ENCODE data around the gene CDCA4.

DNA sequence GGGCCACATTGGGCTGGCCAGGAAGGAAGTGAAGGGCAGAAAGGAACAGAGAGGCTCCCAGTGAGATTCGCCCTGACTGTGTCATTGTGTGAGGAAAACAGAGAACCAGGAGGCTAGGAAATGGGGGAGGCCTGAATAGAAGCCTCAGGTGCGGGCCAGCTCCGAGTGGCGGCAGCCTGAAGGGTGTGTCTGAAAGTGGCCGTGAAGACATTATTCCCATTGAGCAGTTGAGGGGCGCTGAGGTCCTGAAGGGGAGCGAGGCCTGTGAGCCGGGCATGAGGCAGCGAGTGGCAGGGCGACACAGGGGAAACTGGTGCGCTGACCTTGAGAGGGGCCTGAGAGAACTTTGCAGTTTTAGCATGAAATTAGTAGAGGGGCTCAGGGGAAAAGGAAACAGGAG, 28.4 kb downstream of the CDCA4 start:
- TF ChIP-seq, protein P1, sequence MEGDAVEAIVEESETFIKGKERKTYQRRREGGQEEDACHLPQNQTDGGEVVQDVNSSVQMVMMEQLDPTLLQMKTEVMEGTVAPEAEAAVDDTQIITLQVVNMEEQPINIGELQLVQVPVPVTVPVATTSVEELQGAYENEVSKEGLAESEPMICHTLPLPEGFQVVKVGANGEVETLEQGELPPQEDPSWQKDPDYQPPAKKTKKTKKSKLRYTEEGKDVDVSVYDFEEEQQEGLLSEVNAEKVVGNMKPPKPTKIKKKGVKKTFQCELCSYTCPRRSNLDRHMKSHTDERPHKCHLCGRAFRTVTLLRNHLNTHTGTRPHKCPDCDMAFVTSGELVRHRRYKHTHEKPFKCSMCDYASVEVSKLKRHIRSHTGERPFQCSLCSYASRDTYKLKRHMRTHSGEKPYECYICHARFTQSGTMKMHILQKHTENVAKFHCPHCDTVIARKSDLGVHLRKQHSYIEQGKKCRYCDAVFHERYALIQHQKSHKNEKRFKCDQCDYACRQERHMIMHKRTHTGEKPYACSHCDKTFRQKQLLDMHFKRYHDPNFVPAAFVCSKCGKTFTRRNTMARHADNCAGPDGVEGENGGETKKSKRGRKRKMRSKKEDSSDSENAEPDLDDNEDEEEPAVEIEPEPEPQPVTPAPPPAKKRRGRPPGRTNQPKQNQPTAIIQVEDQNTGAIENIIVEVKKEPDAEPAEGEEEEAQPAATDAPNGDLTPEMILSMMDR (IDR thresholded peaks at IDR 0.05), result no peak
- TF ChIP-seq ZFX (IDR thresholded peaks at IDR 0.05; ENCODE audit: borderline replicate concordance), result no peak

Data from 22Rv1 (cell line).